Measurements from ENCODE around the gene NRSN2. TPM values are rescaled to one million over a fixed set of nuclear protein-coding genes. Genes with fewer than 3 reads are reported as not detected.

Gene NRSN2
- total and polyA plus RNA-seq, 2 donors (not counting 1 experiment from before 2014, with no cell fraction given), result 5.0 to 8.6 TPM

- peaks cover 0 to 5% (median 4%) of the 10 kb centered on the region in 3 donors for H3K9me3 ChIP-seq (ENCODE audit: control extremely low read depth in 1 of 3, control insufficient read depth in 2 of 3, insufficient read depth in 1 of 3, low read length in 2 of 3)
- peaks cover 17 to 19% of the 10 kb centered on the region in 2 donors for H3K4me1 ChIP-seq (ENCODE audit: control insufficient read depth in 2 of 2, insufficient read depth in 2 of 2, low read length in 2 of 2)
- WGBS (ENCODE audit: insufficient coverage), result 87% methylated on average over 6 of the region's 9 CpGs
- ATAC-seq (ENCODE audit: low read depth) (no peak), DNase-seq (no peak)
- peak overlapping the region; percentile 35 for H3K4me2 ChIP-seq (replicated peaks; ENCODE audit: low read depth, low read length, poor library complexity, severe bottlenecking)
- TF ChIP-seq, protein P1, sequence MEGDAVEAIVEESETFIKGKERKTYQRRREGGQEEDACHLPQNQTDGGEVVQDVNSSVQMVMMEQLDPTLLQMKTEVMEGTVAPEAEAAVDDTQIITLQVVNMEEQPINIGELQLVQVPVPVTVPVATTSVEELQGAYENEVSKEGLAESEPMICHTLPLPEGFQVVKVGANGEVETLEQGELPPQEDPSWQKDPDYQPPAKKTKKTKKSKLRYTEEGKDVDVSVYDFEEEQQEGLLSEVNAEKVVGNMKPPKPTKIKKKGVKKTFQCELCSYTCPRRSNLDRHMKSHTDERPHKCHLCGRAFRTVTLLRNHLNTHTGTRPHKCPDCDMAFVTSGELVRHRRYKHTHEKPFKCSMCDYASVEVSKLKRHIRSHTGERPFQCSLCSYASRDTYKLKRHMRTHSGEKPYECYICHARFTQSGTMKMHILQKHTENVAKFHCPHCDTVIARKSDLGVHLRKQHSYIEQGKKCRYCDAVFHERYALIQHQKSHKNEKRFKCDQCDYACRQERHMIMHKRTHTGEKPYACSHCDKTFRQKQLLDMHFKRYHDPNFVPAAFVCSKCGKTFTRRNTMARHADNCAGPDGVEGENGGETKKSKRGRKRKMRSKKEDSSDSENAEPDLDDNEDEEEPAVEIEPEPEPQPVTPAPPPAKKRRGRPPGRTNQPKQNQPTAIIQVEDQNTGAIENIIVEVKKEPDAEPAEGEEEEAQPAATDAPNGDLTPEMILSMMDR (IDR thresholded peaks at IDR 0.05), result no peak
- TF ChIP-seq EZH2 (IDR thresholded peaks at IDR 0.05; ENCODE audit: borderline replicate concordance, insufficient read depth, low read depth, low read length, poor library complexity, severe bottlenecking), result no peak
- H3K27me3 ChIP-seq (replicated peaks in 1 of 4; ENCODE audit: control extremely low read depth in 1 of 4, control insufficient read depth in 3 of 4, insufficient read depth in 4 of 4, low read length in 3 of 4), result no peaks in the 10 kb centered on the region
- H3K36me3 ChIP-seq (replicated peaks in 1 of 2; ENCODE audit: control extremely low read depth in 1 of 2, control insufficient read depth in 1 of 2, extremely low read depth in 1 of 2, insufficient read depth in 2 of 2, low read length in 1 of 2), result peaks cover 0 to 11% of the 10 kb centered on the region in 2 experiments
- no peak overlapping the region for H3K4me3 ChIP-seq (ENCODE audit: control extremely low read depth in 1 of 5, extremely low read depth in 1 of 5, insufficient read depth in 1 of 5, low read depth in 2 of 5, low read length in 4 of 5)
- H2AFZ ChIP-seq (ENCODE audit: insufficient read depth, low read depth, low read length, poor library complexity, severe bottlenecking), result no peak overlapping the region
- H4K20me1 ChIP-seq (ENCODE audit: control insufficient read depth, insufficient read depth, low read length, poor library complexity, severe bottlenecking), result no peaks in the 10 kb centered on the region
- ChIA-PET CTCF (interaction anchor here (0.6 to 1.0 kb wide), 2 partner anchors 19 to 155 kb away, joined by 3 read pairs; no protein-coding TSS in a partner anchor), POLR2A (interaction anchor here (0.6 kb wide), 2 partner anchors 21 to 924 kb away, joined by 3 to 6 read pairs; no protein-coding TSS in a partner anchor)
- no peak overlapping the region for H3K27ac ChIP-seq (ENCODE audit: low read length in 2 of 2)
- no peaks in the 10 kb centered on the region for H3K79me2 ChIP-seq (ENCODE audit: control insufficient read depth, insufficient read depth, low read length)
- Mint-ChIP-seq H3K9me3 (ENCODE audit: insufficient read depth) (no peaks in the 10 kb centered on the region), H3K27me3 (no peaks in the 10 kb centered on the region), H3K4me3 (no peak overlapping the region), H3K27ac (no peak overlapping the region), H3K4me1 (peaks cover 17% of the 10 kb centered on the region)
- no peak overlapping the region for H3K9ac ChIP-seq (ENCODE audit: low read length)
- intact Hi-C loops (cut with micrococcal nuclease), result no loop called here
These were observed 55.0 kb downstream of the NRSN2 start for GRCh38 chr20:401682-402495.

DNA sequence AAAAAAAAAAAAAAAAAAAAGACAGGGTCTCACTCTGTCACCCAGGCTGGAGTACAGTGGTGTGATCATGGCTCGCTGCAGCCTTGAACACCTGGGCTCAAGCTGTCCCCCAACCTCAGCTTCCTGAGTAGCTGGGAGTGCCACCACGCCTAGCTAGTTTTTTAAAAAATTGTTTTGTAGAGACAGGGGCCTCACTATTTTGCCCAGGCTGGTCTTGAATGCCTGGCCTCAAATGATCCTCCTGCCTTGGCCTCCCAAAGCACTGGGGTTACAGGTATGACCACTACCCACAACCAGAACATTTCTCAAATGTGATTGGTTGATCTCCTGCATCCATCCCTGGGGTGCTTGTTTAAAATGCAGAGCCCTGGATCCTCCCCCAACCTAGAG is 55.6 kb downstream of the NRSN2 start:
- Histone ChIP-seq H3K79me2 (ENCODE audit: control insufficient read depth, insufficient read depth, low read length) (no peaks in the 10 kb centered on the region), H2AFZ (ENCODE audit: insufficient read depth, low read depth, low read length, poor library complexity, severe bottlenecking) (no peak overlapping the region), H3K27me3 (replicated peaks in 1 of 4; ENCODE audit: control extremely low read depth in 1 of 4, control insufficient read depth in 3 of 4, insufficient read depth in 4 of 4, low read length in 3 of 4) (no peaks in the 10 kb centered on the region), H3K9me3 (ENCODE audit: control extremely low read depth in 1 of 3, control insufficient read depth in 2 of 3, insufficient read depth in 1 of 3, low read length in 2 of 3) (peaks cover 0 to 5% (median 4%) of the 10 kb centered on the region in 3 donors), H3K4me2 (replicated peaks; ENCODE audit: low read depth, low read length, poor library complexity, severe bottlenecking) (peak overlapping the region; percentile 35), H3K9ac (ENCODE audit: low read length) (no peak overlapping the region), H3K4me3 (ENCODE audit: control extremely low read depth in 1 of 5, extremely low read depth in 1 of 5, insufficient read depth in 1 of 5, low read depth in 2 of 5, low read length in 4 of 5) (no peak overlapping the region), H3K36me3 (replicated peaks in 1 of 2; ENCODE audit: control extremely low read depth in 1 of 2, control insufficient read depth in 1 of 2, extremely low read depth in 1 of 2, insufficient read depth in 2 of 2, low read length in 1 of 2) (peaks cover 0 to 5% of the 10 kb centered on the region in 2 experiments), H3K4me1 (ENCODE audit: control insufficient read depth in 2 of 2, insufficient read depth in 2 of 2, low read length in 2 of 2) (peaks cover 23 to 25% of the 10 kb centered on the region in 2 donors), H4K20me1 (ENCODE audit: control insufficient read depth, insufficient read depth, low read length, poor library complexity, severe bottlenecking) (no peaks in the 10 kb centered on the region), H3K27ac (ENCODE audit: low read length in 2 of 2) (no peak overlapping the region)
- ATAC-seq (ENCODE audit: low read depth) (no peak), DNase-seq (no peak)
- CTCF ChIA-PET, result interaction anchor here (0.9 to 1.5 kb wide), 2 partner anchors 10 to 22 kb away, joined by 3 to 6 read pairs; partner anchors contain the start of gene TRIB3
- no peak overlapping the region for H3K27ac Mint-ChIP-seq
- POLR2A ChIA-PET, result interaction anchor here (0.6 kb wide), 2 partner anchors 21 to 28 kb away, joined by 3 to 6 read pairs; no protein-coding TSS in a partner anchor
- no peaks in the 10 kb centered on the region for H3K9me3 Mint-ChIP-seq (ENCODE audit: insufficient read depth)
- TF ChIP-seq, protein P1 (IDR thresholded peaks at IDR 0.05), result no peak
- no peak for TF ChIP-seq EZH2 (IDR thresholded peaks at IDR 0.05; ENCODE audit: borderline replicate concordance, insufficient read depth, low read depth, low read length, poor library complexity, severe bottlenecking)
- H3K4me3 Mint-ChIP-seq, result no peak overlapping the region
- 0% methylated on average over 1 of the region's 2 CpGs for WGBS (ENCODE audit: insufficient coverage)
- intact Hi-C loops (cut with micrococcal nuclease), result no loop called here
- peaks cover 23% of the 10 kb centered on the region for H3K4me1 Mint-ChIP-seq
- H3K27me3 Mint-ChIP-seq, result no peaks in the 10 kb centered on the region
